Testis (tissue), 2 donors: ENCODE data around the gene TEX52.

ENCODE experiments used
- CTCF ChIP-seq, 3 experiments: fragments of 450-650 bp in 2 of 3; fragments of 200-600 bp in 1 of 3; sonication (generic) in 1 of 3; IDR thresholded peaks; one replicate each; pipeline ENCODE4 v1.5.1; 2016 to 2019; ENCODE audit warnings: antibody characterized with exemption in 3 of 3, mild to moderate bottlenecking in 2 of 3, moderate library complexity in 1 of 3
- POLR2A ChIP-seq: fragments of 450-650 bp; IDR thresholded peaks from one replicate; pipeline ENCODE4 v1.6.1; 2017; ENCODE audit warnings: antibody characterized with exemption, mild to moderate bottlenecking, moderate library complexity

- no peak for TF ChIP-seq POLR2A
- no peak for TF ChIP-seq CTCF (IDR thresholded peaks at IDR 0.05)
Measured at GRCh38 chr12:2841056-2841650, 15.7 kb downstream of the TEX52 start.
